Activated naive CD4-positive, alpha-beta T cell treated with anti-CD3 and anti-CD28 coated beads, Interleukin-2, amount 50 U/mL, for 16 hours (primary cell): Measurements from ENCODE around the gene SMG6.

Experiments
- DNase-seq: peaks from one replicate; pipeline ENCODE4 v3.0.0-alpha.2; 2020

The SMG6 gene

DNA sequence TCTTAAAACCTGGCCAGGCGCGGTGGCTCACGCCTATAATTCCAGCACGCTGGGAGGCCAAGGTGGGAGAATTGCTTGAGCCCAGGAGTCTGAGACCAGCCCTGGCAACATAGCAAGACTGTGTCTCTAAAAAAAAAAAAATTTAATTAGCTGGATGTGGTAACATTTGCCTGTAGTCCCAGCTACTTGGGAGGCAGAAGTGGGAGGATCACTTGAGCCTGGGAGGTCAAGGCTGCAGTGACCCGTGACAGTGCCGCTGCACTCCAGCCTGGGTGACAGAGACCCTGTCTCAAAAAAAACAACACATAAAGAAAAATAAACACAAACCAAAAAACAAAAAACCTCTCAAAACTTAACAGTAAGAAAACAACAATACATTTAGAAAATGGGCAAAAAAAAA lies 106.3 kb downstream of the SMG6 start:
- no peak for DNase-seq

GRCh38 chr17:2195729-2196128 lies 107.9 kb downstream of the SMG6 start:
- peak; percentile 57 for DNase-seq

- DNase-seq, result no peak
Measured at GRCh38 chr17:2194889-2195335, 108.7 kb downstream of the SMG6 start.

- DNase-seq, result peak; percentile 41
Measured at GRCh38 chr17:2192367-2193057, 111.1 kb downstream of the SMG6 start.

GRCh38 chr17:2191785-2192184 lies 111.8 kb downstream of the SMG6 start:
- no peak for DNase-seq

GRCh38 chr17:2191227-2191626 lies 112.4 kb downstream of the SMG6 start:
- no peak for DNase-seq

- no peak for DNase-seq
Measured at GRCh38 chr17:2190014-2190413, 113.6 kb downstream of the SMG6 start.

- no peak for DNase-seq
Measured at GRCh38 chr17:2188971-2189630, 114.5 kb downstream of the SMG6 start.

DNA sequence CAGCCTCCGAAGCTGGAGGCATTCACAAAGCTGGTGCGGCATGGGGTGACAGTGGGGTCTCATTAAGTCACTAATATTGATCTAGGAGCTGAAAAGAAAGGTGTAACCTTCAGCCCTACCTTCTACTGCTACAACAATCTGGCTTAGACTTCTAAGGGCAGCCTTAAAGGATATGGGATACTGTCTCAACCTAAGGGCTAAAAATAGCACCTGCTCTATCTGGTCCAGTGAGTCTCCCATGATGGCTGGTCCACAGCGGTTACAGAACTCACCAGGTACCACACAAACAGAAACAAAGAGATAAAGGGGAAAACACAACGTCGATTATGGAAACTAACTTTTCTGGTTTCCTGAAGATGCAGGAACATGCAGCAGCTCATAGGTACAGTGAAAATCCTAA lies 115.8 kb downstream of the SMG6 start:
- DNase-seq, result no peak

GRCh38 chr17:2186937-2187336 lies 116.6 kb downstream of the SMG6 start:
- no peak for DNase-seq

DNA sequence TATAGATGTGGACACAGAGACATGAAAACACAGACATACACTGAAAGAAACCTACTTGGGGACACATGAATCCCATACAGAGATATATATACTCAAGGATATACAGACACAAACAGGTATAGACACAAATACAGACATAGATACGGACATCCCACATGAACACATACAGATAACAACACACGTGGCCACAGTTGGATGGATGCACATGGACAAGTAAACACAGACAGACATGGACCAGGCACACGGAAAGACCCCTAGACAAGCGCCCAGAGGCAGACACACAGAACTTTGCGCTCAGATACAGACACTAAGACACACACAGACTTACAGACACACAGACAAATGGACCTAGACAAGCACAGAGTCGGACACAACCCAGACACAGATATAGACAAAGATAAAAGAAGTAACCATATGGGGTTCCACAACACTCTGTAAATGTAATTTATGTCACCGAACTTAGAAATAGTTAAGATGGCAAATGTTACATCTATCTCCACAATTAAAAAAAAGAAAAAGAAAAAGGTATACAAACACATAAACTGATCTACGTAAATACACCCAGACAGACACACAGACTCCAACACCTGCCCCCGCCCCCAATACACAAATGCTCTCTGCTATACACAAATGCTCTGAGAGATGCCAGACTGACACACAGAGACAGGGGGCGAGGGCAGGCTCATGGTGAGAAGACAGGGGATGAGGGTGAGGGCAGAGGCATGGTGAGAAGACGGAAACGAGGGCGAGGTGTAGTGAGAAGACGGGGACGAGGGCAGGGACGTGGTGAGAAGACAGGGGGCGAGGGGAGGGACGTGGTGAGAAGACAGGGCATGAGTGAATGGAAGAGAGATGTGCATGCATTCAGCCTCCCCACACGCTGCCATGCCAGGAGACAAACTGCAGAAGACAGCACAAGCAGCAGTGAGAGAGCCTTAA lies 118.3 kb downstream of the SMG6 start:
- no peak for DNase-seq

DNA sequence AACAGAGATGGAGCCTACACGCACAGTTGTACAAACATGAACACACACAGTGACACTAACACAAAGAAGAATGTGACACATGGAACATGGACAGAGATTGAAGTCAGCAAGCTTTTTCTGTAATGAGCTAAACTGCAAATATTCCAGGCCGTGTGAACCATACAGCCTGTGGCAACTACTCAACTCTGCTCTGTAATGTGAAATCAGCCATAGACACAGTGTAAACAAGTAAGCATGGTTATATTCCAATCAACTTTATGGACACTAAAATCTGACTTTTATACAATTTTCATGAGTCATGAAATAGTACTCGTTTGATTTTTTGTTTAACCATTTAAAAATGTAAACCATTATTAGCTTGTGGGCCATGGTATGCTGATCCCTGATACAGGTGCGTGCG lies 120.2 kb downstream of the SMG6 start:
- no peak for DNase-seq

DNA sequence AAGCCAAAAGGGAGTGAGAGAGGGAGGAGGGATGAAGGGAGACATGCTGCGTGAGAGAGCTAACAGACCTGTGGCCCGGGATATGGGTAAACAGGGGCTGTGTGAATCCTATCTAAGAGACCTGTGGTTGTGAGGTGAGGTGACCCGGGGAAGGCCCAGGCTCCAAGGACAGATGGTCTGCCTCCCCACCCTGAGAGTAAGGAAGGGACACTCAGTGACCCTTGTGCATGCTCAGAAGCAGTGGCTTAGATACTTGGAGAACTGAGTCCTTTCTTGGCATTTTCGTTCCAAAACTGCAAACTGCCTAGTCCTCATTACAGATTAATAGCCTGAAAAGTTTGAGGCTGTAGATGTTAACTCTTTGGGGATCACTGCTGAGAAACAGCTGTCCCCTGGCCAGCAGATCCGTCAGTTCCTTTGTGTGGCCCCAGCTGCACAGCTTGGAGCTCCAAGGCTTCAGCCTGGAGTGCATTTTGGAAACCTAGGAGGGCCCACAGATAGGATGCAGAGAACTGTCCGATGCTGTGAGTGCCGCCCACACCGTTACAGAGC lies 121.6 kb downstream of the SMG6 start:
- no peak for DNase-seq

- no peak for DNase-seq
Measured at GRCh38 chr17:2181206-2181896, 122.2 kb downstream of the SMG6 start.

GRCh38 chr17:2180768-2181167 lies 122.8 kb downstream of the SMG6 start:
- no peak for DNase-seq

GRCh38 chr17:2179615-2180295 lies 123.8 kb downstream of the SMG6 start:
- no peak for DNase-seq

GRCh38 chr17:2178798-2179501 lies 124.6 kb downstream of the SMG6 start:
- no peak for DNase-seq

- DNase-seq, result no peak
Measured at GRCh38 chr17:2177235-2177811, 126.3 kb downstream of the SMG6 start.

- DNase-seq, result no peak
Measured at GRCh38 chr17:2176499-2177169, 127.0 kb downstream of the SMG6 start.

GRCh38 chr17:2175294-2175628 lies 128.3 kb downstream of the SMG6 start:
- no peak for DNase-seq
